K562 (cell line): Measurements from ENCODE around the gene ADAM22. TPM values are rescaled to one million over a fixed set of nuclear protein-coding genes. Genes with fewer than 3 reads are reported as not detected.

Source experiments
- ATAC-seq: fragments of 200-7000 bp; cut with Tn5 transposase; 3 replicates; pipeline ENCODE4 v1.9.1; 2020; ENCODE audit warnings: moderate library complexity
- BruUV-seq: library from RNA; stranded (reverse); fragments of 400-500 nt; replicated peaks from 2 replicates; lab custom pipeline; 2021; lab: Mats Ljungman, UMichigan
- CTCF ChIA-PET: fragments of 300-600 bp; formaldehyde crosslinking; extraction: SDS; loops from one replicate; lab custom pipeline; 2021; ENCODE audit warnings: low intra/inter-chr PET ratio; lab: Yijun Ruan, JAX
- POLR2A ChIA-PET: fragments of 300-600, 350-650 bp; sonication (Branson Sonifier 250); formaldehyde crosslinking; extraction: SDS; loops from one replicate; lab custom pipeline; 2021; ENCODE audit warnings: antibody characterized with exemption, inconsistent platforms; lab: Yijun Ruan, JAX
- DNase-seq, 4 experiments: peaks; one replicate each; pipeline versions ENCODE4 v3.0.0 to v3.0.0-alpha.2; 2011 to 2018; ENCODE audit warnings: low spot score in 3 of 4, mixed read lengths in 3 of 4; ENCODE audit errors: extremely low read depth in 1 of 4
- FAIRE-seq: peaks from 2 replicates; lab custom pipeline; 2011; peaks lifted over from hg19 to GRCh38; lab: Jason Lieb, UNC
- H2AFZ ChIP-seq: 2 replicates; pipeline ENCODE4 v1.6.0; 2011; ENCODE audit warnings: low read depth, low read length, control low read depth, inconsistent platforms
- H3K27ac ChIP-seq: fragments of 200-600 bp; 3 replicates; pipeline ENCODE4 v1.8.0; 2011; ENCODE audit warnings: low read depth, mild to moderate bottlenecking, control low read depth, inconsistent platforms, low read length, moderate library complexity, mixed read lengths; ENCODE audit errors: extremely low read depth
- H3K27me3 ChIP-seq, 2 experiments: fragments of 300-600 bp in 1 of 2; 2 replicates in 1 of 2; 3 replicates in 1 of 2; pipeline versions ENCODE4 v1.6.0 to v1.8.0; 2011; ENCODE audit warnings: inconsistent platforms in 2 of 2, low read length in 2 of 2, mild to moderate bottlenecking in 1 of 2, mixed read lengths in 1 of 2, moderate library complexity in 1 of 2; ENCODE audit not compliant: control insufficient read depth in 2 of 2, insufficient read depth in 2 of 2
- H3K36me3 ChIP-seq: fragments of 300-600 bp; 3 replicates; pipeline ENCODE4 v1.8.0; 2011; ENCODE audit warnings: mild to moderate bottlenecking, low read length, inconsistent platforms; ENCODE audit not compliant: control insufficient read depth, insufficient read depth
- H3K4me1 ChIP-seq, 2 experiments: fragments of 200-600 bp in 1 of 2; replicated peaks in 1 of 2; 2 replicates in 1 of 2; 3 replicates in 1 of 2; pipeline versions ENCODE4 v1.5.1 to v1.8.0; 2011; ENCODE audit warnings: inconsistent platforms in 2 of 2, low read length in 2 of 2, mild to moderate bottlenecking in 1 of 2, mixed read lengths in 1 of 2, moderate library complexity in 1 of 2; ENCODE audit not compliant: control insufficient read depth in 2 of 2, insufficient read depth in 2 of 2
- H3K4me2 ChIP-seq: 2 replicates; pipeline ENCODE4 v1.6.1; 2011; ENCODE audit warnings: low read length, control low read depth, inconsistent platforms, mixed read lengths; ENCODE audit not compliant: insufficient read depth
- H3K4me3 ChIP-seq: fragments of 200-600 bp; sonication (generic), shearing (Covaris generic); 2 replicates; pipeline ENCODE4 v1.5.1; 2016; ENCODE audit warnings: control low read depth, inconsistent platforms
- H3K79me2 ChIP-seq: fragments of 200-600 bp; 3 replicates; pipeline ENCODE4 v1.8.0; 2011; ENCODE audit warnings: low read length, inconsistent platforms; ENCODE audit not compliant: control insufficient read depth, insufficient read depth
- H3K9ac ChIP-seq, 2 experiments: 2 replicates each; pipeline versions ENCODE4 v1.6.0 to v1.6.1; 2011; ENCODE audit warnings: low read depth in 2 of 2, low read length in 2 of 2, control low read depth in 1 of 2, inconsistent platforms in 1 of 2, mild to moderate bottlenecking in 1 of 2, mixed read lengths in 1 of 2; ENCODE audit not compliant: insufficient read depth in 1 of 2
- H3K9me1 ChIP-seq: one replicate; pipeline ENCODE4 v1.6.0; 2011; ENCODE audit warnings: inconsistent platforms, mild to moderate bottlenecking, low read length, moderate library complexity; ENCODE audit not compliant: control insufficient read depth, insufficient read depth
- H3K9me3 ChIP-seq: replicated peaks from 2 replicates; pipeline ENCODE4 v1.5.1; 2011; ENCODE audit warnings: low read depth, low read length, inconsistent platforms; ENCODE audit not compliant: control insufficient read depth, insufficient read depth
- H4K20me1 ChIP-seq: replicated peaks from 2 replicates; pipeline ENCODE4 v1.6.1; 2011; ENCODE audit warnings: low read length, inconsistent platforms, mixed read lengths; ENCODE audit not compliant: control insufficient read depth, insufficient read depth
- BCL6 ChIP-seq: fragments of 250-450 bp; sonication (Bioruptor Pico); IDR thresholded peaks from 2 replicates; pipeline ENCODE4 v1.4.0; 2020
- CHD1 ChIP-seq: fragments of 200-600 bp; sonication (generic); IDR thresholded peaks from one replicate; pipeline ENCODE4 v1.6.1; 2012; ENCODE audit warnings: mild to moderate bottlenecking, moderate library complexity, low read length, inconsistent platforms
- FOXM1 ChIP-seq, 2 experiments: fragments of 450-650 bp in 1 of 2; sonication (generic) in 1 of 2; formaldehyde crosslinking in 1 of 2; IDR thresholded peaks; 2 replicates each; pipeline versions ENCODE4 v1.6.1 to v1.9.0; 2017 to 2022; ENCODE audit warnings: low read depth in 2 of 2, mild to moderate bottlenecking in 2 of 2, missing genetic modification reagents in 1 of 2, moderate library complexity in 1 of 2
- KDM1A ChIP-seq, 2 experiments: fragments of 450-650 bp; IDR thresholded peaks; 2 replicates each; pipeline ENCODE4 v1.6.1; 2016; ENCODE audit warnings: mild to moderate bottlenecking in 2 of 2
- PHB ChIP-seq: fragments of 250-450 bp; sonication (Bioruptor Pico); IDR thresholded peaks from 2 replicates; pipeline ENCODE4 v1.5.0; 2021
- POLR3A ChIP-seq: IDR thresholded peaks from 2 replicates; pipeline ENCODE4 v1.6.1; 2011; ENCODE audit warnings: borderline replicate concordance, mild to moderate bottlenecking, moderate library complexity; ENCODE audit not compliant: insufficient read length, insufficient read depth; ENCODE audit errors: extremely low read depth
- RB1 ChIP-seq: fragments of 450-650 bp; IDR thresholded peaks from 2 replicates; pipeline ENCODE4 v1.6.1; 2017; ENCODE audit warnings: low read depth, mild to moderate bottlenecking
- SRSF7 ChIP-seq: fragments of 200-400 bp; formaldehyde crosslinking; optimal IDR thresholded peaks from 2 replicates; pipeline ENCODE3; 2017; ENCODE audit warnings: mild to moderate bottlenecking, low read depth, low read length
- TBP ChIP-seq: optimal IDR thresholded peaks from 2 replicates; pipeline ENCODE3; 2011; ENCODE audit warnings: low read depth, low read length, improper control_type of control experiment
- TRIM25 ChIP-seq: fragments of 450-650 bp; IDR thresholded peaks from 2 replicates; pipeline ENCODE4 v1.7.0; 2016; ENCODE audit warnings: borderline replicate concordance
- ZC3H4 ChIP-seq: sonication (generic); formaldehyde crosslinking; IDR thresholded peaks from 2 replicates; pipeline ENCODE4 v1.9.0; 2021; ENCODE audit warnings: missing genetic modification reagents, borderline replicate concordance
- ZNF121 ChIP-seq: sonication (generic); formaldehyde crosslinking; conservative IDR thresholded peaks from 2 replicates; pipeline ENCODE4 v1.8.0; 2022; ENCODE audit warnings: missing genetic modification reagents
- ZNF184 ChIP-seq: sonication (generic); formaldehyde crosslinking; IDR thresholded peaks from 2 replicates; pipeline ENCODE4 v1.5.0; 2020; ENCODE audit warnings: missing genetic modification reagents
- ZNF232 ChIP-seq: sonication (generic); formaldehyde crosslinking; IDR thresholded peaks from 2 replicates; pipeline ENCODE4 v1.8.0; 2022; ENCODE audit warnings: mild to moderate bottlenecking, missing genetic modification reagents
- ZNF512 ChIP-seq: IDR thresholded peaks from 2 replicates; pipeline ENCODE4 v1.6.1; 2016; ENCODE audit warnings: missing genetic modification characterization, missing compliant biosample characterization
- WGBS: fragments of 100-300 bp; shearing (Covaris generic); methylation state at CpG from one replicate; pipeline ENCODE4 v1.1.6; 2016; ENCODE audit warnings: low coverage, mixed read lengths; ENCODE audit not compliant: insufficient coverage; ENCODE audit errors: missing lambda C conversion rate; 5-methylcytosine and 5-hydroxymethylcytosine counted together
- in situ Hi-C: fragments of 300-500 bp; cut with MboI; formaldehyde crosslinking; loops from 4 replicates; pipeline ENCODE4 v1.15.0; 2018; ENCODE audit warnings: inconsistent platforms, mixed read lengths
- intact Hi-C: fragments of 100-400 bp; cut with micrococcal nuclease; formaldehyde crosslinking; loops from 2 replicates; pipeline ENCODE4 v1.14.2; 2022
- polyA plus RNA-seq, 8 experiments: library from polyadenylated mRNA; depleted of rRNA in 4 of 8; stranded (reverse) in 5 of 8; unstranded in 3 of 8; fragments of >200 nt; fragmentation: Nextera tagmentation in 2 of 8; fragmentation: Illumina TruSeq in 1 of 8; extraction: Ambion mirVana in 2 of 8; extraction: Trizol in 1 of 8; gene quantifications; 2 replicates each; pipeline versions ENCODE4 v1.2.1 to v1.2.3, GENCODE V29; 2011 to 2014; ENCODE audit warnings: inconsistent platforms in 1 of 8, missing spikeins in 1 of 8
- total RNA-seq, 7 experiments: library from RNA; depleted of rRNA in 6 of 7; stranded (reverse); fragments of >200 nt in 6 of 7; fragmentation: Illumina TruSeq in 2 of 7; extraction: Trizol in 2 of 7; gene quantifications; 2 replicates each; pipeline versions ENCODE4 v1.2.1 to v1.2.3, GENCODE V29; 2011 to 2021; ENCODE audit warnings: low replicate concordance in 1 of 7

The ADAM22 gene
- total and polyA plus RNA-seq, 9 of the 15 experiments (the other 6 are each of a cell fraction or from before 2014, with no cell fraction given), result 0.01 to 0.58 (median 0.18) TPM

GRCh38 chr7:88009651-88010050, 75.6 kb downstream of the ADAM22 start:
- no peaks in the 10 kb centered on the region for H4K20me1 ChIP-seq
- FAIRE-seq (no peak), ATAC-seq (no peak), DNase-seq (no peak)
- in situ Hi-C loops, result no loop called here
- intact Hi-C loops, result no loop called here
- no peaks in the 10 kb centered on the region for H3K9me1 ChIP-seq
- H3K9ac ChIP-seq, result no peak overlapping the region
- H3K36me3 ChIP-seq, result no peaks in the 10 kb centered on the region
- H2AFZ ChIP-seq, result no peak overlapping the region
- H3K4me2 ChIP-seq, result no peak overlapping the region
- no peaks in the 10 kb centered on the region for H3K79me2 ChIP-seq
- H3K9me3 ChIP-seq, result no peaks in the 10 kb centered on the region
- TF ChIP-seq ZC3H4 (no peak), ZNF184 (CRISPR knock-in tag) (no peak), BCL6 (no peak), CHD1 (no peak), RB1 (no peak), POLR3A (no peak), FOXM1 (IDR thresholded peaks at IDR 0.05; ENCODE audit: low read depth) (no peak), FOXM1 (CRISPR knock-in tag; IDR thresholded peaks at IDR 0.05; ENCODE audit: low read depth) (no peak)
- BruUV-seq, result no TSS peak
- no peak overlapping the region for H3K4me3 ChIP-seq
- no peak overlapping the region for H3K27ac ChIP-seq
- ChIA-PET POLR2A (no interaction called here), CTCF (no interaction called here)
- H3K4me1 ChIP-seq, result no peaks in the 10 kb centered on the region
- 0% methylated on average over 3 of the region's 3 CpGs for WGBS
- no peaks in the 10 kb centered on the region; a peak in 1 of 5 replicates for H3K27me3 ChIP-seq

GRCh38 chr7:88012086-88012485, 78.0 kb downstream of the ADAM22 start:
- FAIRE-seq, result no peak
- in situ Hi-C loops, result no loop called here
- BruUV-seq, result no TSS peak
- TF ChIP-seq SRSF7, result no peak
- TF ChIP-seq TBP, result no peak
- no peak for TF ChIP-seq ZNF121 (CRISPR knock-in tag)
- no peak for TF ChIP-seq ZNF232 (CRISPR knock-in tag)
- TF ChIP-seq TRIM25, result no peak
- TF ChIP-seq ZNF512, result no peak
- no peak for TF ChIP-seq PHB
- TF ChIP-seq KDM1A (IDR thresholded peaks at IDR 0.05), result no peak

More at GRCh38 chr7:88012086-88012485, 78.0 kb downstream of the ADAM22 start:
- no peak overlapping the region for H3K4me2 ChIP-seq
- H4K20me1 ChIP-seq, result no peaks in the 10 kb centered on the region
- no peak overlapping the region for H3K4me3 ChIP-seq
- intact Hi-C loops, result no loop called here
- H3K9me3 ChIP-seq, result no peaks in the 10 kb centered on the region
- H2AFZ ChIP-seq, result no peak overlapping the region
- H3K9ac ChIP-seq, result no peak overlapping the region
- H3K4me1 ChIP-seq, result no peaks in the 10 kb centered on the region
- no peaks in the 10 kb centered on the region for H3K79me2 ChIP-seq
- ChIA-PET POLR2A (interaction anchor here (0.7 kb wide), 1 partner anchor 1670 kb away, joined by 4 read pairs; no protein-coding TSS in a partner anchor), CTCF (interaction anchor here (0.7 kb wide), 1 partner anchor 1059 kb away, joined by 3 read pairs; no protein-coding TSS in a partner anchor)
- H3K36me3 ChIP-seq, result no peaks in the 10 kb centered on the region
- ATAC-seq (no peak), DNase-seq (no peak)
- no peaks in the 10 kb centered on the region; a peak in 1 of 5 replicates for H3K27me3 ChIP-seq
- H3K9me1 ChIP-seq, result no peaks in the 10 kb centered on the region
- H3K27ac ChIP-seq, result no peak overlapping the region
